HG03159 (cell line): Measurements from ENCODE around the gene CEP135.
"Not testable (repeated sequence)": the region's sequence is repeated elsewhere in the genome, so short reads cannot be mapped to it uniquely, and the experiment has no call there.

Experiments used
- ATAC-seq: cut with Tn5 transposase; IDR thresholded peaks from one replicate; pipeline ENCODE4 v1.9.1; 2021; ENCODE audit warnings: mild to moderate bottlenecking, moderate library complexity; ENCODE audit not compliant: unreplicated experiment

CEP135 gene

GRCh38 chr4:56062526-56063145, 113.9 kb downstream of the CEP135 start:
- no peak for ATAC-seq

GRCh38 chr4:56066493-56066892, 117.7 kb downstream of the CEP135 start:
- ATAC-seq = no peak

- ATAC-seq = no peak
Observed at GRCh38 chr4:56067826-56068225, 119.1 kb downstream of the CEP135 start.

GRCh38 chr4:56072730-56073129, 124.0 kb downstream of the CEP135 start:
- not testable (repeated sequence) for ATAC-seq

- ATAC-seq = no peak
Observed at GRCh38 chr4:56077676-56078075, 128.9 kb downstream of the CEP135 start.

- no peak for ATAC-seq
Observed at GRCh38 chr4:56078866-56079265, 130.1 kb downstream of the CEP135 start.

GRCh38 chr4:56080384-56080783, 131.6 kb downstream of the CEP135 start:
- no peak for ATAC-seq

GRCh38 chr4:56082829-56083228, 134.1 kb downstream of the CEP135 start:
- ATAC-seq = no peak
